Astrocyte of the cerebellum (primary cell): Measurements from ENCODE around the gene TAF1B.

ENCODE experiments used
- DNase-seq: peaks from one replicate; pipeline ENCODE4 v3.0.0-alpha.2; 2011; ENCODE audit warnings: low read depth
- H3K4me3 ChIP-seq: 2 replicates; pipeline ENCODE4 v1.5.1; 2011; ENCODE audit warnings: mild to moderate bottlenecking, low read depth, low read length, moderate library complexity
- CTCF ChIP-seq: IDR thresholded peaks from 2 replicates; pipeline ENCODE4 v1.5.1; 2012; ENCODE audit warnings: low read length, low read depth, moderate library complexity, mild to moderate bottlenecking; ENCODE audit errors: missing control alignments
- in situ Hi-C: cut with HindIII; loops from 2 replicates; pipeline ENCODE4 v1.10.0; 2017; ENCODE audit warnings: low sequenced_read_pairs

The TAF1B gene

GRCh38 chr2:9892236-9892635 lies 49.0 kb downstream of the TAF1B start:
- H3K4me3 ChIP-seq = no peak overlapping the region
- no peak for DNase-seq
- in situ Hi-C loops = no loop called here
- TF ChIP-seq CTCF = no peak

- TF ChIP-seq CTCF = no peak
- no peak overlapping the region for H3K4me3 ChIP-seq
- in situ Hi-C loops = no loop called here
- no peak for DNase-seq
These were observed 52.7 kb downstream of the TAF1B start for GRCh38 chr2:9895669-9896590.

GRCh38 chr2:9897331-9897737 lies 54.1 kb downstream of the TAF1B start:
- in situ Hi-C loops = no loop called here
- peak; percentile 95 for DNase-seq
- no peak for TF ChIP-seq CTCF
- H3K4me3 ChIP-seq = no peak overlapping the region

- DNase-seq = no peak
- no peak overlapping the region for H3K4me3 ChIP-seq
- no peak for TF ChIP-seq CTCF
- in situ Hi-C loops = no loop called here
These were observed 54.6 kb downstream of the TAF1B start for GRCh38 chr2:9897846-9898245.

DNA sequence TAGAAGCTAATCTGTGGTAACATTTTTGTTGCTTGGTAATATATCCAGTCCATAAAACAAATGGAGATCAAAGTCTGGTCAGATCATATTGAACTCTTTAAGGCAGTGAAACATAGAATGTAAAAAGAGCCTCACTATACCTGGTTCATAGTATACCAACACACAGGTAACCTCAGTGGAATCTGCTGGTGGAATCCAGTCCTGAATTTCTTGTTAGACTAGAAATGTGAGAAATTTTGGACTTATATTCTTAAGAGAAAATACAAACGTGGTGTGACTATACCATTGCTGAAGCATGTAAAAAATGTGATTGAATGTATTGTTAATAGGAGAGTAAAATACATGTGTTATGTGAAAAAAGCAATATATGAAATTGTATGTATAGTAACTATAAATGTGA lies 62.1 kb downstream of the TAF1B start:
- TF ChIP-seq CTCF = no peak
- DNase-seq = no peak
- in situ Hi-C loops = no loop called here
- no peak overlapping the region for H3K4me3 ChIP-seq

DNA sequence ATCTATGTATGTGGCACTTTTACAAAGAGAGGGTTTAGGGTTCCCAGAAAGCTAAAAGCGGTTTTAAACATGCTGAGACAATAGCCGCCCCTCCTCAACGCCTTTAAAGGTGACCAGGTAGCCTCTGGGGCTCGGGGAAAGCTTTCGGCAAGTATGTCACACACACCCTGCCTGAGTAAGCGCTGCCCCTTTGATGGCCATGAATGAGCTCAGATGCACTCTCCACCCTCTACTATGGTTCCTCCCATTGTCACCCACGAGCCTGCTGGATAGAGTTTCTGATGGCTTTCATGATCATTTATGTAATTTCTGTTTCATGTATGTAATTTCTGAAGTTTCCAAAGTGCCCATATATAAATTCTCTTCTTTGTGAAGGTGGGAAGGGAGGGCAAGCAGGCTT lies 64.1 kb downstream of the TAF1B start:
- no peak for DNase-seq
- in situ Hi-C loops = no loop called here
- no peak overlapping the region for H3K4me3 ChIP-seq
- no peak for TF ChIP-seq CTCF

DNA sequence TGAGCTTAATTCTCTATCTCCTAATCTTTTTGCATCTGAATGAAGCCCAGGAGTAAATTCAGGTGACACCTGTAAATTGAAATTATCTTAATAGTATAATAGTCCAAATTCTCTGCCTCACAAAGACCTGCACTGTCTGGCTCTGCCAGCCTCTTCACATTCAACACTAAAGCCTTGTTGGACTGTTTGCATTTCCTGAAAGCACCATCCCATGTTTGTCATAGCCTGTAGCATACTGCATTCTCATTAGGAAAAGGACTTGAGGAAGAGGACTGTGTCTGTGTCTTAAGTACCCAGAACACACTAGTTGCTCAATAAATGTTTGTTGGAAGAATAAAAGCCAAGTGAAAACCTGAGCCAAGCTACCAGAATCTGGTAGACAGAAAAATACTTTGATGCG lies 65.4 kb downstream of the TAF1B start:
- no peak overlapping the region for H3K4me3 ChIP-seq
- in situ Hi-C loops = no loop called here
- DNase-seq = no peak
- no peak for TF ChIP-seq CTCF
